Measurements from ENCODE around the gene WFDC10A.

GRCh38 chr20:45626540-45626939 is 3.0 kb upstream of the WFDC10A start:
- TF ChIP-seq FOXK1 (CRISPR knock-in tag; IDR thresholded peaks at IDR 0.05) (no peak), AFF4 (CRISPR knock-in tag; IDR thresholded peaks at IDR 0.05; ENCODE audit: borderline replicate concordance) (no peak), CTCF (IDR thresholded peaks at IDR 0.05) (no peak), SMAD4 (CRISPR knock-in tag; IDR thresholded peaks at IDR 0.05) (no peak), JUN (CRISPR knock-in tag; IDR thresholded peaks at IDR 0.05) (no peak), CREB1 (CRISPR knock-in tag; IDR thresholded peaks at IDR 0.05) (no peak)

Data from WTC11 (cell line).